ENCODE data around the gene MT1B. TPM values are rescaled to one million over a fixed set of nuclear protein-coding genes. Genes with fewer than 3 reads are reported as not detected.
A peak's percentile ranks its signal among the peaks of the same experiment; 100 is the strongest.

Gene MT1B
- total and polyA plus RNA-seq, 9 of the 15 experiments (the other 6 are each of a cell fraction or from before 2014, with no cell fraction given) = not detected

DNA sequence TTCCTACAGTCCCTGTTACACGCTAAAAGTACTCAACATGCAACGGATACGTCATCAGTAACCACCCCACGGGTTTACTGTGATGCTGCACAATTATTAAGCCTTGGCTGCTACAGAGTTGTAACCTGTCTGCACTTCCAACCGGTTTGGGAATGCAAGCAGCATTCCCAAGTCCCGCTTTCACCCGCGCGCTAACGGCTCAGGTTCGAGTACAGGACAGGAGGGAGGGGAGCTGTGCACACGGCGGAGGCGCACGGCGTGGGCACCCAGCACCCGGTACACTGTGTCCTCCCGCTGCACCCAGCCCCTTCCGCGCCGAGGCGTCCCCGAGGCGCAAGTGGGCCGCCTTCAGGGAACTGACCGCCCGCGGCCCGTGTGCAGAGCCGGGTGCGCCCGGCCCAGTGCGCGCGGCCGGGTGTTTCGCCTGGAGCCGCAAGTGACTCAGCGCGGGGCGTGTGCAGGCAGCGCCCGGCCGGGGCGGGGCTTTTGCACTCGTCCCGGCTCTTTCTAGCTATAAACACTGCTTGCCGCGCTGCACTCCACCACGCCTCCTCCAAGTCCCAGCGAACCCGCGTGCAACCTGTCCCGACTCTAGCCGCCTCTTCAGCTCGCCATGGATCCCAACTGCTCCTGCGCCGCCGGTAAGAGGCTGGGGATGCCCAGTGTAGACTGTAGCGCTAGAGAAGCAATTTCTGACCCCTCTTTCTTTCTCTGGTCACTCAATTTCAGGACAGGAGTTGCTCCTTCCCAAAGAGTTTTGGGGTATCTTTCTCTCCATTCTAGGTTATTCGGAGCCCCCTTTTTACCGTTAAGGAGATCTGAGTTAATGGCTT lies 43.4 kb upstream of the MT1B start, which contains the start of gene MT2A (continued):
- TF ChIP-seq, protein P1, sequence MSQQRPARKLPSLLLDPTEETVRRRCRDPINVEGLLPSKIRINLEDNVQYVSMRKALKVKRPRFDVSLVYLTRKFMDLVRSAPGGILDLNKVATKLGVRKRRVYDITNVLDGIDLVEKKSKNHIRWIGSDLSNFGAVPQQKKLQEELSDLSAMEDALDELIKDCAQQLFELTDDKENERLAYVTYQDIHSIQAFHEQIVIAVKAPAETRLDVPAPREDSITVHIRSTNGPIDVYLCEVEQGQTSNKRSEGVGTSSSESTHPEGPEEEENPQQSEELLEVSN (IDR thresholded peaks at IDR 0.05; ENCODE audit: borderline replicate concordance in 1 of 2, extremely low read depth in 1 of 2, insufficient read depth in 1 of 2, insufficient read length in 1 of 2, low read depth in 1 of 2, low read length in 1 of 2, poor library complexity in 1 of 2, severe bottlenecking in 1 of 2) = peak; percentile 75 to 89
- TF ChIP-seq, protein P2, sequence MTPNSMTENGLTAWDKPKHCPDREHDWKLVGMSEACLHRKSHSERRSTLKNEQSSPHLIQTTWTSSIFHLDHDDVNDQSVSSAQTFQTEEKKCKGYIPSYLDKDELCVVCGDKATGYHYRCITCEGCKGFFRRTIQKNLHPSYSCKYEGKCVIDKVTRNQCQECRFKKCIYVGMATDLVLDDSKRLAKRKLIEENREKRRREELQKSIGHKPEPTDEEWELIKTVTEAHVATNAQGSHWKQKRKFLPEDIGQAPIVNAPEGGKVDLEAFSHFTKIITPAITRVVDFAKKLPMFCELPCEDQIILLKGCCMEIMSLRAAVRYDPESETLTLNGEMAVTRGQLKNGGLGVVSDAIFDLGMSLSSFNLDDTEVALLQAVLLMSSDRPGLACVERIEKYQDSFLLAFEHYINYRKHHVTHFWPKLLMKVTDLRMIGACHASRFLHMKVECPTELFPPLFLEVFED (CRISPR knock-in tag; conservative IDR thresholded peaks at IDR 0.05) = no peak
- TF ChIP-seq SRSF9 (IDR thresholded peaks at IDR 0.05; ENCODE audit: borderline replicate concordance, low read depth, low read length) (no peak), ZC3H11A (IDR thresholded peaks at IDR 0.05; ENCODE audit: low read depth, low read length) (peak; percentile 99), KAT8 (IDR thresholded peaks at IDR 0.05; ENCODE audit: low read depth) (no peak), SIN3B (IDR thresholded peaks at IDR 0.05; ENCODE audit: low read depth) (no peak), ZNF436 (CRISPR knock-in tag; IDR thresholded peaks at IDR 0.05) (no peak), EWSR1 (IDR thresholded peaks at IDR 0.05; ENCODE audit: borderline replicate concordance, low read depth, partially characterized antibody) (no peak), POLR2H (tag; IDR thresholded peaks at IDR 0.05; ENCODE audit: low read depth) (peak; percentile 63), GATAD2B (IDR thresholded peaks at IDR 0.05; ENCODE audit: borderline replicate concordance) (peak; percentile 65), ATF7 (IDR thresholded peaks at IDR 0.05) (peak; percentile 80; the same call in 1 of the 2 replicates), RBBP5 (IDR thresholded peaks at IDR 0.05; ENCODE audit: borderline replicate concordance, insufficient read depth, low read length, poor library complexity, severe bottlenecking) (no peak)
- TF ChIP-seq, protein P3, sequence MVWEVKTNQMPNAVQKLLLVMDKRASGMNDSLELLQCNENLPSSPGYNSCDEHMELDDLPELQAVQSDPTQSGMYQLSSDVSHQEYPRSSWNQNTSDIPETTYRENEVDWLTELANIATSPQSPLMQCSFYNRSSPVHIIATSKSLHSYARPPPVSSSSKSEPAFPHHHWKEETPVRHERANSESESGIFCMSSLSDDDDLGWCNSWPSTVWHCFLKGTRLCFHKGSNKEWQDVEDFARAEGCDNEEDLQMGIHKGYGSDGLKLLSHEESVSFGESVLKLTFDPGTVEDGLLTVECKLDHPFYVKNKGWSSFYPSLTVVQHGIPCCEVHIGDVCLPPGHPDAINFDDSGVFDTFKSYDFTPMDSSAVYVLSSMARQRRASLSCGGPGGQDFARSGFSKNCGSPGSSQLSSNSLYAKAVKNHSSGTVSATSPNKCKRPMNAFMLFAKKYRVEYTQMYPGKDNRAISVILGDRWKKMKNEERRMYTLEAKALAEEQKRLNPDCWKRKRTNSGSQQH (CRISPR knock-in tag; IDR thresholded peaks at IDR 0.05) = no peak
- TF ChIP-seq, protein P4, sequence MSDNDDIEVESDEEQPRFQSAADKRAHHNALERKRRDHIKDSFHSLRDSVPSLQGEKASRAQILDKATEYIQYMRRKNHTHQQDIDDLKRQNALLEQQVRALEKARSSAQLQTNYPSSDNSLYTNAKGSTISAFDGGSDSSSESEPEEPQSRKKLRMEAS (CRISPR knock-in tag; IDR thresholded peaks at IDR 0.05) = peak; percentile 62
- TF ChIP-seq, protein P5, sequence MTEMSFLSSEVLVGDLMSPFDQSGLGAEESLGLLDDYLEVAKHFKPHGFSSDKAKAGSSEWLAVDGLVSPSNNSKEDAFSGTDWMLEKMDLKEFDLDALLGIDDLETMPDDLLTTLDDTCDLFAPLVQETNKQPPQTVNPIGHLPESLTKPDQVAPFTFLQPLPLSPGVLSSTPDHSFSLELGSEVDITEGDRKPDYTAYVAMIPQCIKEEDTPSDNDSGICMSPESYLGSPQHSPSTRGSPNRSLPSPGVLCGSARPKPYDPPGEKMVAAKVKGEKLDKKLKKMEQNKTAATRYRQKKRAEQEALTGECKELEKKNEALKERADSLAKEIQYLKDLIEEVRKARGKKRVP (CRISPR knock-in tag; IDR thresholded peaks at IDR 0.05) = no peak; the same call in 1 of the 2 replicates
